WI38 (cell line): ENCODE data around the gene METAP2.

Experiments
- H3K4me3 ChIP-seq: 2 replicates; pipeline ENCODE4 v1.5.1; 2011; ENCODE audit warnings: low read depth, mild to moderate bottlenecking, control low read depth, low read length
- TF ChIP-seq, protein P1 (sequence below): IDR thresholded peaks from 2 replicates; pipeline ENCODE4 v1.5.1; 2012; ENCODE audit warnings: low read depth, mild to moderate bottlenecking, control low read depth, low read length

METAP2 gene

DNA sequence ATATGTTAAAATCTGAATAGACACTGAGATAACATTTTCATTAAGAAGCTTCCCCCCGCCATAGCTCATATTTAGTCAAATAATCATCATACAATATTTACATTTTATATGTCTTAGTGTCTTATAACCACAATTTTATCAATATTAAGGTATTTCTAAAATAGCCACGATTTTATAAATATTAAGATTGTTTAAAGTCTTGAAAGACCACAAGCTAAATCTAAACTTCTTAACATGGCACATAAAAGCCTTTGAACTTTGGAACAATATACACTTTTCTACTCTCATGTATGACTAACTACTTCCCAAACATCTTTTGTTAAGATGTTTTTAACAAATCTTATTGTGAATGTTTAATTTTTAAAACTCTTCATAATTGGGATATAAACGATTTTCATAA is 70.8 kb downstream of the METAP2 start:
- H3K4me3 ChIP-seq, result no peak overlapping the region
- TF ChIP-seq, protein P1, sequence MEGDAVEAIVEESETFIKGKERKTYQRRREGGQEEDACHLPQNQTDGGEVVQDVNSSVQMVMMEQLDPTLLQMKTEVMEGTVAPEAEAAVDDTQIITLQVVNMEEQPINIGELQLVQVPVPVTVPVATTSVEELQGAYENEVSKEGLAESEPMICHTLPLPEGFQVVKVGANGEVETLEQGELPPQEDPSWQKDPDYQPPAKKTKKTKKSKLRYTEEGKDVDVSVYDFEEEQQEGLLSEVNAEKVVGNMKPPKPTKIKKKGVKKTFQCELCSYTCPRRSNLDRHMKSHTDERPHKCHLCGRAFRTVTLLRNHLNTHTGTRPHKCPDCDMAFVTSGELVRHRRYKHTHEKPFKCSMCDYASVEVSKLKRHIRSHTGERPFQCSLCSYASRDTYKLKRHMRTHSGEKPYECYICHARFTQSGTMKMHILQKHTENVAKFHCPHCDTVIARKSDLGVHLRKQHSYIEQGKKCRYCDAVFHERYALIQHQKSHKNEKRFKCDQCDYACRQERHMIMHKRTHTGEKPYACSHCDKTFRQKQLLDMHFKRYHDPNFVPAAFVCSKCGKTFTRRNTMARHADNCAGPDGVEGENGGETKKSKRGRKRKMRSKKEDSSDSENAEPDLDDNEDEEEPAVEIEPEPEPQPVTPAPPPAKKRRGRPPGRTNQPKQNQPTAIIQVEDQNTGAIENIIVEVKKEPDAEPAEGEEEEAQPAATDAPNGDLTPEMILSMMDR, result no peak

DNA sequence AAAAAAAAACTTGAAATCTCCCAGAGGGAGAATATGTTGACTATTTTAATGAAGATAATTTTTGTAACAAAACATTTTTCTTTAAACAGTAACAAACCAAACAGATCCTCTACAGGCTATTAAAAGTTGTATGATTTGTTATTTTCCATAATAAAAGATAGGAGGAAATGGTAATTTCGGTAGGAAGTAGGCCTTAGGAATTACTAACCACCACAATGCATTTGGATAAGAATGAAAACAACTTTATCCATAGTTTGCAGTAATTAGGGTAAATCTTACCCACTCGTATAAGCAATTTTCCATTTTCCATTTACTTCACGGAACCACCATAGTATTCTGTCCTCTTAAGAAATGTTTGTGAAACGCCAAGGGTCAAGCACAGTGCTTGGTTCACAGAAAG is 71.4 kb downstream of the METAP2 start:
- H3K4me3 ChIP-seq, result no peak overlapping the region
- TF ChIP-seq, protein P1, result no peak

DNA sequence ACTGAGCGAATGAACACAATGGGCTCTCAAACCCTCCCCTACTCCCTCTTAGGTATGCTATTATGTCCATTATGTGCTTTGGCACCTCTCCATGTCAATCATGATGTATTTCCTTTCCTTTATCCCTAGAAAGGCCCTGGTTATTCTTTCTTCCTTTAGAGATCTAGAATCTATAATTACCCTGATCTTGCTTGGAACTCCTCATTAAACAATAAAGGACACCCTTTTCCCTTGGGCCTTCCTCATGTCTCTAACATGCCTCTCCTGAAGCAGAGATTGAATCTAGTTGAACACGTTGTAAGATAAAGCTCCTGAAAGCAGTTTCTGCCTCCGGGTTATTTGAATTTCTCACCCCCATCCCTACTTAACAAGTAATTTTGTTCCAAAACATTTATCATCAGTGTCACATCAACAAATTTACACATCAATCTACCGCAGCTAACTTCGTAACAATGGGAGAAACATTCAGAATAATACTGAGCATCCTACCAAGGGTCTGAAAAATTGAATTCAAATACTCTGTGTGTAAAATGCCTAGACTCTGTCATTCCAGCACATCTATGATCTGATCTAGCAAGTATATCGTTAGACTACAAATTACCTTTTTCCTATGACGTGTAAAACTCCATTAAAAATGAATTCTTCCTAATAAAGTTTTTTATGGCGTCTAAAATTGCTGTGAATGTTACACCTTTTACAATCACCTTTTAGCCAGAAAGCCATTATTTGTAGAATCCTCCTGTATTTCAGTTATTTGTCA is 72.0 kb downstream of the METAP2 start:
- TF ChIP-seq, protein P1, result no peak
- no peak overlapping the region for H3K4me3 ChIP-seq

DNA sequence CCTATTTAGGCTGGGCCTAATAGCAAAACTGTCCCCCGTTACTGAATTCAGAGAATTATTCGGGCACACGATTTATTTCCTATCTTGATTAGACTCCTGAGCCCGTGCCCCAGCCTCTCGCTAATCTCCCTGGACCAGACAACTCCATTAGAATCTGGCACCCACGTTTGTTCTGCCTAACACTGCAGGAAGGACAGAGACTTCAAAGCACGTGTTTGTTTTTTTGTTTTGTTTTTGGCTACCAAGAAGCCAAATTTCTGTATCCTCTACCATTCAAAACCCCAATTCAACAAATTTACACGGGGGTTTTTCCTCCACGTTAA is 72.5 kb downstream of the METAP2 start:
- H3K4me3 ChIP-seq, result peak overlapping the region; percentile 87
- TF ChIP-seq, protein P1, result no peak

DNA sequence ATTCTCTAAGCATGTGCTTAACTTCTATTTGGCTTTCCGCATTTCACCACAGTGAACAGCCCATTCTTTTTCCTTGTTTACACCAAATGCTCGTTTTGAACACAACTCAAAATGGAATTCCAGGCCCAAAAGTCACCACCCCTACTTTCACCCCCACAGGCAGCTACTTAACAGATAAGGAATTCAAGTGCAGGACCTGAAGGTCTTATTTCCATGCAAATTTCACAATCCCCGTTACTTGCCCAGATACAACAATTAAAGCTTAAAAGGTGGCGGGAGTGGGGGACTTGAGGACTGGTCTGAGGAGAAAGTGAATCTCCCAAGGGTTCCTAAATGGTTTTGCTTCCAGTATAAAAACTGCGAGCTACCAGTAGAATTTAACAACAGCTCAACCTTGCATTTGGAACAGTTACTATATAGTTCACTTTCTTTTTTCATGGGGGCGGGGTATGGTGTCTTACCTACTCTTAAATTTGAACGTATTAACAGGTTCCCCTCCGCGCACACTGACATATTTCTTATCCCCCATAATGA is 73.6 kb downstream of the METAP2 start:
- H3K4me3 ChIP-seq, result peak overlapping the region; percentile 87

DNA sequence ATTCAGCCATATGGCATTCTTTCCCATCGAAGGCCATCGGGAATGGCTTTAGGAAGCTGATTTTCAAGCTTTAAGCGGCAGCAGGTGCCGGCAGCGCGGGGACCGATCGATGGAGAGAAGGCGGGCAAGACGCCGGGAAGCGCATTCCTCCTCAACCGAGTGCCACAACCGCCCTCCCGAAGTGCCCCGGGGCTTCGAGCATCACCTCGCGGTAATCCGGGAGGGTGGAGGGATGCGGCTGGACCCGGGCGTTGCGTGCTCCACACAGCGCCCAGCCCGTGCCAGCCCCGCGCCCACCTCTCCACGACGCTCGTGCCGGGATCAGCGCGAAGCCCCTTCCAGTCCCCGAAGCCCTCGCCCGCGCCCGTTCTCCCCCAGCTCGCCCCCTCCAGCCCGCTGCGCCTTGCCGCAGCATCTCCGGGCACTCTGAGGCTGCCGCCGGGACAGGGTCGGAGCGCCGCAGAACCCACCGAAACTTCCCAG is 74.1 kb downstream of the METAP2 start:
- TF ChIP-seq, protein P1, result no peak
- H3K4me3 ChIP-seq, result peak overlapping the region; percentile 87

More for the DNA sequence above, 73.6 kb downstream of the METAP2 start:
- TF ChIP-seq, protein P1, result no peak

DNA sequence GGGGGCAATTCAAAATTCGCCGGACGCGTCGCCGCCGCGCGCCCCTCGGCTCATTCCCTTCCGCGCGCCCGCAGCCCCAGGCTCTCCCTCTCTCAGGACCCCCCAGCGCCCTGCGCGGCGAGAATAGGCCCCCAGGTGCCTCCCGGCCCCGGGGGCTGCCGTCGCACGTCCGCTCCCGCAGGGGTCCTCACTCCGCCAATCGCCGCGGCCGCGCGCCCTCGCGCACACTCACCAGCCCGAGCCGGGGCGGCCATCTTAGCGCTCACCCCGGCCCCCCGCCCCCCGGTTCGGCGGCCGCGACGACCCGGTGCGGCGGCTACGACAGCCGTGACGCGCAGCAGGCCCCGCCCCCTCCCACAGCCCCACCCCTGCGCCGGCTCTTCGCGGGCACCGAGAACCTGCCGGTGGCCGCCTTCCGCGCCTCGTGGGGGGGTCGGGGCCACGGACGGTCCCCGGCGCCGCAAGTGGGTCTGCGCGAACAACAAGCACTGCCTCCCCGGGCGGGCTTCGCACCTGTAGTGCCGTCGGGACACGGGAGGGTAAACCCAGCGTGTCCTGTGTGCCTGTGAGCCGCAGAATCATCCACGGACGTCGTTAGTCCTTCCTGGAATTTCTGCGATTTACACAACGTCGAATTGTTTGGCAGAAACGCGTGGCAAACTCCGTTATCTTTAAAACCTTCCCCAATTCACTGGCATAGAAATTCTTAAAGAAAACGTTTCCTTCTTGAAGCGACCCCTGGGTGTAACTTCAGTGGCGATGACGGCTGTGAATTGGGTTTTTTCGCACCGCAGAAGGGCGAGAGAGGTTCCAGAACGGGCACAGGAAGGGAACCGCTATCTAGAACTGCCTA is 74.8 kb downstream of the METAP2 start:
- TF ChIP-seq, protein P1, result no peak

More for the DNA sequence above, 74.8 kb downstream of the METAP2 start:
- H3K4me3 ChIP-seq, result peak overlapping the region; percentile 87
